Uterus (tissue), 4 donors: ENCODE measurements around the gene CRCP. TPM values are rescaled to one million over a fixed set of nuclear protein-coding genes. Genes with fewer than 3 reads are reported as not detected.
A peak's percentile ranks its signal among the peaks of the same experiment; 100 is the strongest.
"Not testable (repeated sequence)": the region's sequence is repeated elsewhere in the genome, so short reads cannot be mapped to it uniquely, and the experiment has no call there.

Source experiments
- DNase-seq, 2 donors: peaks; one replicate each; pipeline ENCODE4 v3.0.0-alpha.2; 2019 to 2020
- H3K27ac ChIP-seq, 2 donors: fragments of 200-600 bp; sonication (generic); 1 replicate in 1 of 2; 2 replicates in 1 of 2; pipeline ENCODE4 v1.5.1; 2016 to 2018
- H3K27me3 ChIP-seq, 2 donors: fragments of 200-600 bp; sonication (generic); one replicate each; pipeline ENCODE4 v1.5.1; 2018 to 2019; ENCODE audit warnings: control low read depth in 1 of 2
- H3K36me3 ChIP-seq, 2 donors: fragments of 200-600 bp; sonication (generic); one replicate each; pipeline ENCODE4 v1.5.1; 2019; ENCODE audit warnings: control low read depth in 1 of 2
- H3K4me1 ChIP-seq, 2 donors: fragments of 200-600 bp; sonication (generic); one replicate each; pipeline ENCODE4 v1.5.1; 2018 to 2019; ENCODE audit warnings: control low read depth in 1 of 2
- H3K4me3 ChIP-seq, 2 donors: fragments of 200-600 bp; sonication (generic); 1 replicate in 1 of 2; 2 replicates in 1 of 2; pipeline ENCODE4 v1.5.1; 2018 to 2019; ENCODE audit warnings: mild to moderate bottlenecking in 1 of 2
- H3K9me3 ChIP-seq, 2 donors: fragments of 200-600 bp; sonication (generic); one replicate each; pipeline ENCODE4 v1.5.1; 2019; ENCODE audit warnings: control low read depth in 1 of 2
- CTCF ChIP-seq, 4 experiments: fragments of 200-600 bp in 2 of 4; fragments of 450-650 bp in 2 of 4; sonication (generic) in 2 of 4; IDR thresholded peaks; one replicate each; pipeline ENCODE4 v1.5.1; 2016 to 2019; ENCODE audit warnings: antibody characterized with exemption in 4 of 4, mild to moderate bottlenecking in 2 of 4, moderate library complexity in 1 of 4
- POLR2A ChIP-seq, 2 donors: fragments of 450-650 bp; IDR thresholded peaks; one replicate each; pipeline ENCODE4 v1.6.1; 2016; ENCODE audit warnings: antibody characterized with exemption in 2 of 2, mild to moderate bottlenecking in 1 of 2, moderate library complexity in 1 of 2
- intact Hi-C: fragments of 100-400 bp; cut with DNase I; formaldehyde crosslinking; loops from one replicate; pipeline ENCODE4 v1.15.1; 2023; ENCODE audit warnings: low total_unique reads
- total RNA-seq, 4 donors: library from RNA; depleted of rRNA in 3 of 4; stranded (reverse); fragments of >200 nt in 3 of 4; gene quantifications; one replicate each; pipeline versions ENCODE4 v1.1.0 to v1.2.4, GENCODE V29; 2014 to 2023
- donor health status: DM: yes; HTN: yes; CAD: no.

The CRCP gene
- total RNA-seq, 4 donors from 2014 or later, result 8.5 to 39.7 (median 37.6) TPM

- intact Hi-C loops, result no loop called here
- H3K4me3 ChIP-seq, result no peak overlapping the region
- no peaks in the 10 kb centered on the region for H3K36me3 ChIP-seq
- H3K4me1 ChIP-seq, result peaks cover 7 to 10% of the 10 kb centered on the region in 2 donors
- TF ChIP-seq POLR2A (IDR thresholded peaks at IDR 0.05), result no peak
- no peak for TF ChIP-seq CTCF (IDR thresholded peaks at IDR 0.05)
- no peaks in the 10 kb centered on the region for H3K27me3 ChIP-seq
- no peak overlapping the region for H3K27ac ChIP-seq
- DNase-seq, result no peak
- no peaks in the 10 kb centered on the region for H3K9me3 ChIP-seq
Observed at GRCh38 chr7:66118603-66119002, 4.0 kb downstream of the CRCP start.

GRCh38 chr7:66119245-66119850, 4.7 kb downstream of the CRCP start:
- Histone ChIP-seq H3K4me3 (no peak overlapping the region), H3K27ac (no peak overlapping the region), H3K9me3 (no peaks in the 10 kb centered on the region), H3K4me1 (peaks cover 7 to 10% of the 10 kb centered on the region in 2 donors), H3K27me3 (no peaks in the 10 kb centered on the region), H3K36me3 (no peaks in the 10 kb centered on the region)
- intact Hi-C loops, result no loop called here
- no peak for DNase-seq
- TF ChIP-seq POLR2A (IDR thresholded peaks at IDR 0.05) (no peak), CTCF (IDR thresholded peaks at IDR 0.05) (no peak)

- Histone ChIP-seq H3K4me3 (no peak overlapping the region), H3K27me3 (no peaks in the 10 kb centered on the region), H3K9me3 (no peaks in the 10 kb centered on the region), H3K4me1 (peaks cover under 1 to 4% of the 10 kb centered on the region in 2 donors), H3K36me3 (no peaks in the 10 kb centered on the region), H3K27ac (no peak overlapping the region)
- no peak for TF ChIP-seq CTCF (IDR thresholded peaks at IDR 0.05)
- TF ChIP-seq POLR2A (IDR thresholded peaks at IDR 0.05), result no peak
- no peak for DNase-seq
- intact Hi-C loops, result no loop called here
Observed at GRCh38 chr7:66123175-66123528, 8.5 kb downstream of the CRCP start.

- H3K36me3 ChIP-seq, H3K9me3 ChIP-seq, H3K4me3 ChIP-seq, H3K27me3 ChIP-seq, intact Hi-C loops, DNase-seq, H3K4me1 ChIP-seq: not testable (repeated sequence)
- peak overlapping the region in 1 of 2 donors; percentile 54 for H3K27ac ChIP-seq
Observed at GRCh38 chr7:66124569-66124861, 9.9 kb downstream of the CRCP start.

GRCh38 chr7:66125052-66125694, 10.5 kb downstream of the CRCP start:
- Histone ChIP-seq H3K4me3 (no peak overlapping the region), H3K27ac (peak overlapping the region in 1 of 2 donors; percentile 15), H3K4me1 (peaks cover 0 to 4% of the 10 kb centered on the region in 2 donors), H3K27me3 (no peaks in the 10 kb centered on the region), H3K9me3 (no peaks in the 10 kb centered on the region), H3K36me3 (no peaks in the 10 kb centered on the region)
- no peak for DNase-seq
- intact Hi-C loops, result no loop called here
- TF ChIP-seq CTCF (IDR thresholded peaks at IDR 0.05) (no peak), POLR2A (IDR thresholded peaks at IDR 0.05) (no peak)

GRCh38 chr7:66125781-66126352, 11.2 kb downstream of the CRCP start:
- DNase-seq, result not testable (repeated sequence)
- H3K27ac ChIP-seq, result peak overlapping the region in 1 of 2 donors; percentile 15

GRCh38 chr7:66127172-66127571, 12.5 kb downstream of the CRCP start:
- DNase-seq, H3K4me3 ChIP-seq, H3K9me3 ChIP-seq, H3K4me1 ChIP-seq, H3K27me3 ChIP-seq, H3K36me3 ChIP-seq, H3K27ac ChIP-seq, intact Hi-C loops: not testable (repeated sequence)

More at GRCh38 chr7:66125781-66126352, 11.2 kb downstream of the CRCP start:
- intact Hi-C loops, H3K4me1 ChIP-seq, H3K4me3 ChIP-seq, H3K9me3 ChIP-seq, H3K27me3 ChIP-seq, H3K36me3 ChIP-seq: not testable (repeated sequence)
